Measurements from ENCODE around the gene NRXN3.
A peak's percentile ranks its signal among the peaks of the same experiment; 100 is the strongest.
"Not testable (repeated sequence)": the region's sequence is repeated elsewhere in the genome, so short reads cannot be mapped to it uniquely, and the experiment has no call there.

NRXN3 gene

GRCh38 chr14:79091381-79091963 is 921.3 kb downstream of the NRXN3 start:
- Histone ChIP-seq H3K9ac (no peak overlapping the region), H4K20me1 (no peaks in the 10 kb centered on the region), H3K4me2 (no peak overlapping the region), H3K27ac (no peak overlapping the region), H3K36me3 (no peaks in the 10 kb centered on the region), H3K4me3 (no peak overlapping the region), H3K27me3 (no peaks in the 10 kb centered on the region), H3K4me1 (no peaks in the 10 kb centered on the region), H3K9me3 (no peaks in the 10 kb centered on the region)
- no peak for TF ChIP-seq Cebpa-rat (IDR thresholded peaks at IDR 0.05)

- Histone ChIP-seq H3K27ac (no peak overlapping the region), H3K9me3 (no peaks in the 10 kb centered on the region), H3K9ac (no peak overlapping the region), H3K27me3 (no peaks in the 10 kb centered on the region), H3K4me3 (no peak overlapping the region), H3K4me1 (no peaks in the 10 kb centered on the region), H3K4me2 (no peak overlapping the region), H3K36me3 (no peaks in the 10 kb centered on the region), H4K20me1 (no peaks in the 10 kb centered on the region)
- no peak for TF ChIP-seq Cebpa-rat (IDR thresholded peaks at IDR 0.05)
Observed at GRCh38 chr14:79093531-79093930, 923.4 kb downstream of the NRXN3 start.

- no peak for TF ChIP-seq Cebpa-rat (IDR thresholded peaks at IDR 0.05)
- H3K36me3 ChIP-seq = no peaks in the 10 kb centered on the region
Observed at GRCh38 chr14:79094951-79095350, 924.8 kb downstream of the NRXN3 start.

GRCh38 chr14:79096811-79097210 is 926.6 kb downstream of the NRXN3 start:
- peaks cover 9% of the 10 kb centered on the region for H3K4me1 ChIP-seq
- no peak overlapping the region for H3K4me2 ChIP-seq
- no peak overlapping the region for H3K9ac ChIP-seq
- H3K4me3 ChIP-seq = no peak overlapping the region
- no peaks in the 10 kb centered on the region for H3K36me3 ChIP-seq
- H3K27ac ChIP-seq = no peak overlapping the region
- no peaks in the 10 kb centered on the region for H3K9me3 ChIP-seq
- H4K20me1 ChIP-seq = no peaks in the 10 kb centered on the region
- no peaks in the 10 kb centered on the region for H3K27me3 ChIP-seq
- no peak for TF ChIP-seq Cebpa-rat (IDR thresholded peaks at IDR 0.05)

More at GRCh38 chr14:79094951-79095350, 924.8 kb downstream of the NRXN3 start:
- H3K27me3 ChIP-seq = no peaks in the 10 kb centered on the region
- H3K4me1 ChIP-seq = no peaks in the 10 kb centered on the region
- no peaks in the 10 kb centered on the region for H4K20me1 ChIP-seq
- H3K4me2 ChIP-seq = no peak overlapping the region
- H3K4me3 ChIP-seq = no peak overlapping the region
- H3K9ac ChIP-seq = no peak overlapping the region
- no peak overlapping the region for H3K27ac ChIP-seq
- no peaks in the 10 kb centered on the region for H3K9me3 ChIP-seq

GRCh38 chr14:79098324-79098723 is 928.2 kb downstream of the NRXN3 start:
- H3K36me3 ChIP-seq = no peaks in the 10 kb centered on the region
- H3K27ac ChIP-seq = no peak overlapping the region
- no peak overlapping the region for H3K4me2 ChIP-seq
- no peak for TF ChIP-seq Cebpa-rat (IDR thresholded peaks at IDR 0.05)
- no peaks in the 10 kb centered on the region for H3K27me3 ChIP-seq
- H4K20me1 ChIP-seq = no peaks in the 10 kb centered on the region
- H3K4me1 ChIP-seq = peaks cover 9% of the 10 kb centered on the region
- no peak overlapping the region for H3K9ac ChIP-seq
- H3K4me3 ChIP-seq = no peak overlapping the region
- H3K9me3 ChIP-seq = no peaks in the 10 kb centered on the region

- Histone ChIP-seq H4K20me1 (no peaks in the 10 kb centered on the region), H3K9ac (no peak overlapping the region), H3K27me3 (no peaks in the 10 kb centered on the region), H3K4me1 (peaks cover 9% of the 10 kb centered on the region), H3K27ac (no peak overlapping the region), H3K36me3 (no peaks in the 10 kb centered on the region), H3K4me2 (no peak overlapping the region), H3K4me3 (no peak overlapping the region), H3K9me3 (no peaks in the 10 kb centered on the region)
- no peak for TF ChIP-seq Cebpa-rat (IDR thresholded peaks at IDR 0.05)
Observed at GRCh38 chr14:79100578-79100977, 930.4 kb downstream of the NRXN3 start.

- Histone ChIP-seq H3K9ac (no peak overlapping the region), H3K27me3 (no peaks in the 10 kb centered on the region), H3K9me3 (no peaks in the 10 kb centered on the region), H3K4me2 (peak overlapping the region; percentile 28), H3K27ac (no peak overlapping the region), H3K4me1 (peaks cover 9% of the 10 kb centered on the region), H4K20me1 (no peaks in the 10 kb centered on the region), H3K4me3 (no peak overlapping the region), H3K36me3 (no peaks in the 10 kb centered on the region)
- TF ChIP-seq Cebpa-rat (IDR thresholded peaks at IDR 0.05) = no peak
Observed at GRCh38 chr14:79101388-79101787, 931.2 kb downstream of the NRXN3 start.

GRCh38 chr14:79103764-79104163 is 933.6 kb downstream of the NRXN3 start:
- Histone ChIP-seq H3K27me3 (no peaks in the 10 kb centered on the region), H3K36me3 (no peaks in the 10 kb centered on the region), H3K4me3 (no peak overlapping the region), H3K27ac (no peak overlapping the region), H3K4me2 (no peak overlapping the region), H3K9me3 (no peaks in the 10 kb centered on the region), H3K4me1 (peaks cover 9% of the 10 kb centered on the region), H4K20me1 (no peaks in the 10 kb centered on the region), H3K9ac (no peak overlapping the region)
- no peak for TF ChIP-seq Cebpa-rat (IDR thresholded peaks at IDR 0.05)

- not testable (repeated sequence) for H3K4me1 ChIP-seq, H3K27ac ChIP-seq, H3K36me3 ChIP-seq, H3K4me3 ChIP-seq, H4K20me1 ChIP-seq, H3K27me3 ChIP-seq, H3K9ac ChIP-seq, H3K4me2 ChIP-seq, H3K9me3 ChIP-seq
Observed at GRCh38 chr14:79110564-79110963, 940.4 kb downstream of the NRXN3 start.

GRCh38 chr14:79111987-79112501 is 941.9 kb downstream of the NRXN3 start:
- H3K27ac ChIP-seq = no peak overlapping the region
- H3K9me3 ChIP-seq = no peaks in the 10 kb centered on the region
- no peaks in the 10 kb centered on the region for H4K20me1 ChIP-seq
- H3K27me3 ChIP-seq = no peaks in the 10 kb centered on the region
- TF ChIP-seq Cebpa-rat (IDR thresholded peaks at IDR 0.05) = no peak
- no peak overlapping the region for H3K4me3 ChIP-seq
- H3K4me1 ChIP-seq = no peaks in the 10 kb centered on the region
- no peak overlapping the region for H3K9ac ChIP-seq
- H3K4me2 ChIP-seq = no peak overlapping the region
- H3K36me3 ChIP-seq = no peaks in the 10 kb centered on the region

- H3K36me3 ChIP-seq = no peaks in the 10 kb centered on the region
- H3K4me1 ChIP-seq = no peaks in the 10 kb centered on the region
- H3K9me3 ChIP-seq = no peaks in the 10 kb centered on the region
- H3K4me3 ChIP-seq = no peak overlapping the region
- H3K27me3 ChIP-seq = no peaks in the 10 kb centered on the region
- no peak overlapping the region for H3K4me2 ChIP-seq
- H4K20me1 ChIP-seq = no peaks in the 10 kb centered on the region
- H3K27ac ChIP-seq = no peak overlapping the region
- H3K9ac ChIP-seq = no peak overlapping the region
- no peak for TF ChIP-seq Cebpa-rat (IDR thresholded peaks at IDR 0.05)
Observed at GRCh38 chr14:79117561-79117960, 947.4 kb downstream of the NRXN3 start.

All from BLaER1 (cell line).